K562 (cell line): ENCODE results near the gene RBPMS2. TPM values are rescaled to one million over a fixed set of nuclear protein-coding genes. Genes with fewer than 3 reads are reported as not detected.

ENCODE experiments used
- ATAC-seq: fragments of 200-7000 bp; cut with Tn5 transposase; 3 replicates; pipeline ENCODE4 v1.9.1; 2020; ENCODE audit warnings: moderate library complexity
- BruUV-seq: library from RNA; stranded (reverse); fragments of 400-500 nt; replicated peaks from 2 replicates; lab custom pipeline; 2021; lab: Mats Ljungman, UMichigan
- CTCF ChIA-PET: fragments of 300-600 bp; formaldehyde crosslinking; extraction: SDS; loops from one replicate; lab custom pipeline; 2021; ENCODE audit warnings: low intra/inter-chr PET ratio; lab: Yijun Ruan, JAX
- POLR2A ChIA-PET: fragments of 300-600, 350-650 bp; sonication (Branson Sonifier 250); formaldehyde crosslinking; extraction: SDS; loops from one replicate; lab custom pipeline; 2021; ENCODE audit warnings: antibody characterized with exemption, inconsistent platforms; lab: Yijun Ruan, JAX
- DNase-seq, 4 experiments: peaks; one replicate each; pipeline versions ENCODE4 v3.0.0 to v3.0.0-alpha.2; 2011 to 2018; ENCODE audit warnings: low spot score in 3 of 4, mixed read lengths in 3 of 4; ENCODE audit errors: extremely low read depth in 1 of 4
- FAIRE-seq: peaks from 2 replicates; lab custom pipeline; 2011; peaks lifted over from hg19 to GRCh38; lab: Jason Lieb, UNC
- H2AFZ ChIP-seq: 2 replicates; pipeline ENCODE4 v1.6.0; 2011; ENCODE audit warnings: low read depth, low read length, control low read depth, inconsistent platforms
- H3K27ac ChIP-seq: fragments of 200-600 bp; 3 replicates; pipeline ENCODE4 v1.8.0; 2011; ENCODE audit warnings: low read depth, mild to moderate bottlenecking, control low read depth, inconsistent platforms, low read length, moderate library complexity, mixed read lengths; ENCODE audit errors: extremely low read depth
- H3K27me3 ChIP-seq, 2 experiments: fragments of 300-600 bp in 1 of 2; 2 replicates in 1 of 2; 3 replicates in 1 of 2; pipeline versions ENCODE4 v1.6.0 to v1.8.0; 2011; ENCODE audit warnings: inconsistent platforms in 2 of 2, low read length in 2 of 2, mild to moderate bottlenecking in 1 of 2, mixed read lengths in 1 of 2, moderate library complexity in 1 of 2; ENCODE audit not compliant: control insufficient read depth in 2 of 2, insufficient read depth in 2 of 2
- H3K36me3 ChIP-seq: fragments of 300-600 bp; 3 replicates; pipeline ENCODE4 v1.8.0; 2011; ENCODE audit warnings: mild to moderate bottlenecking, low read length, inconsistent platforms; ENCODE audit not compliant: control insufficient read depth, insufficient read depth
- H3K4me1 ChIP-seq, 2 experiments: fragments of 200-600 bp in 1 of 2; replicated peaks in 1 of 2; 2 replicates in 1 of 2; 3 replicates in 1 of 2; pipeline versions ENCODE4 v1.5.1 to v1.8.0; 2011; ENCODE audit warnings: inconsistent platforms in 2 of 2, low read length in 2 of 2, mild to moderate bottlenecking in 1 of 2, mixed read lengths in 1 of 2, moderate library complexity in 1 of 2; ENCODE audit not compliant: control insufficient read depth in 2 of 2, insufficient read depth in 2 of 2
- H3K4me2 ChIP-seq: 2 replicates; pipeline ENCODE4 v1.6.1; 2011; ENCODE audit warnings: low read length, control low read depth, inconsistent platforms, mixed read lengths; ENCODE audit not compliant: insufficient read depth
- H3K4me3 ChIP-seq: fragments of 200-600 bp; sonication (generic), shearing (Covaris generic); 2 replicates; pipeline ENCODE4 v1.5.1; 2016; ENCODE audit warnings: control low read depth, inconsistent platforms
- H3K79me2 ChIP-seq: fragments of 200-600 bp; 3 replicates; pipeline ENCODE4 v1.8.0; 2011; ENCODE audit warnings: low read length, inconsistent platforms; ENCODE audit not compliant: control insufficient read depth, insufficient read depth
- H3K9ac ChIP-seq, 2 experiments: 2 replicates each; pipeline versions ENCODE4 v1.6.0 to v1.6.1; 2011; ENCODE audit warnings: low read depth in 2 of 2, low read length in 2 of 2, control low read depth in 1 of 2, inconsistent platforms in 1 of 2, mild to moderate bottlenecking in 1 of 2, mixed read lengths in 1 of 2; ENCODE audit not compliant: insufficient read depth in 1 of 2
- H3K9me1 ChIP-seq: one replicate; pipeline ENCODE4 v1.6.0; 2011; ENCODE audit warnings: inconsistent platforms, mild to moderate bottlenecking, low read length, moderate library complexity; ENCODE audit not compliant: control insufficient read depth, insufficient read depth
- H3K9me3 ChIP-seq: replicated peaks from 2 replicates; pipeline ENCODE4 v1.5.1; 2011; ENCODE audit warnings: low read depth, low read length, inconsistent platforms; ENCODE audit not compliant: control insufficient read depth, insufficient read depth
- H4K20me1 ChIP-seq: replicated peaks from 2 replicates; pipeline ENCODE4 v1.6.1; 2011; ENCODE audit warnings: low read length, inconsistent platforms, mixed read lengths; ENCODE audit not compliant: control insufficient read depth, insufficient read depth
- PCBP2 ChIP-seq: fragments of 200-400 bp; formaldehyde crosslinking; IDR thresholded peaks from 2 replicates; pipeline ENCODE4 v1.6.1; 2018; ENCODE audit warnings: low read length, low read depth, mild to moderate bottlenecking, moderate library complexity; ENCODE audit not compliant: poor library complexity, severe bottlenecking
- SREBF2 ChIP-seq: sonication (generic); formaldehyde crosslinking; IDR thresholded peaks from 2 replicates; pipeline ENCODE4 v1.4.0; 2020; ENCODE audit warnings: mild to moderate bottlenecking, missing genetic modification reagents
- ZFP36 ChIP-seq: fragments of 150-350 bp; IDR thresholded peaks from 2 replicates; pipeline ENCODE4 v1.6.1; 2018; ENCODE audit warnings: low read length, low read depth; ENCODE audit not compliant: partially characterized antibody
- ZKSCAN1 ChIP-seq: fragments of 150-350 bp; IDR thresholded peaks from 2 replicates; pipeline ENCODE4 v1.6.1; 2016; ENCODE audit warnings: low read depth, low read length
- ZNF143 ChIP-seq: sonication (generic); formaldehyde crosslinking; IDR thresholded peaks from 2 replicates; pipeline ENCODE4 v1.9.0; 2022; ENCODE audit warnings: mild to moderate bottlenecking, missing genetic modification reagents
- ZNF384 ChIP-seq: IDR thresholded peaks from 2 replicates; pipeline ENCODE4 v1.6.1; 2012; ENCODE audit warnings: low read depth, low read length, improper control_type of control experiment
- ZSCAN32 ChIP-seq: fragments of 450-650 bp; formaldehyde crosslinking; IDR thresholded peaks from 2 replicates; pipeline ENCODE4 v1.4.0; 2020; ENCODE audit warnings: mild to moderate bottlenecking, moderate library complexity
- WGBS: fragments of 100-300 bp; shearing (Covaris generic); methylation state at CpG from one replicate; pipeline ENCODE4 v1.1.6; 2016; ENCODE audit warnings: low coverage, mixed read lengths; ENCODE audit not compliant: insufficient coverage; ENCODE audit errors: missing lambda C conversion rate; 5-methylcytosine and 5-hydroxymethylcytosine counted together
- in situ Hi-C: fragments of 300-500 bp; cut with MboI; formaldehyde crosslinking; loops from 4 replicates; pipeline ENCODE4 v1.15.0; 2018; ENCODE audit warnings: inconsistent platforms, mixed read lengths
- intact Hi-C: fragments of 100-400 bp; cut with micrococcal nuclease; formaldehyde crosslinking; loops from 2 replicates; pipeline ENCODE4 v1.14.2; 2022
- polyA plus RNA-seq, 8 experiments: library from polyadenylated mRNA; depleted of rRNA in 4 of 8; stranded (reverse) in 5 of 8; unstranded in 3 of 8; fragments of >200 nt; fragmentation: Nextera tagmentation in 2 of 8; fragmentation: Illumina TruSeq in 1 of 8; extraction: Ambion mirVana in 2 of 8; extraction: Trizol in 1 of 8; gene quantifications; 2 replicates each; pipeline versions ENCODE4 v1.2.1 to v1.2.3, GENCODE V29; 2011 to 2014; ENCODE audit warnings: inconsistent platforms in 1 of 8, missing spikeins in 1 of 8
- total RNA-seq, 7 experiments: library from RNA; depleted of rRNA in 6 of 7; stranded (reverse); fragments of >200 nt in 6 of 7; fragmentation: Illumina TruSeq in 2 of 7; extraction: Trizol in 2 of 7; gene quantifications; 2 replicates each; pipeline versions ENCODE4 v1.2.1 to v1.2.3, GENCODE V29; 2011 to 2021; ENCODE audit warnings: low replicate concordance in 1 of 7

Gene RBPMS2
- total and polyA plus RNA-seq, 9 of the 15 experiments (the other 6 are each of a cell fraction or from before 2014, with no cell fraction given), result 0.11 to 2.6 (median 0.37) TPM; not detected in 1

- intact Hi-C loops (no loop called here), in situ Hi-C loops (no loop called here)
- no peak for DNase-seq
- FAIRE-seq, result no peak
- Histone ChIP-seq H3K4me3 (no peak overlapping the region), H3K79me2 (no peaks in the 10 kb centered on the region), H3K27ac (no peak overlapping the region), H3K4me2 (no peak overlapping the region), H3K36me3 (no peaks in the 10 kb centered on the region), H3K4me1 (peaks cover 0 to 25% of the 10 kb centered on the region in 2 experiments; a peak in 2 of 5 replicates), H3K27me3 (peaks cover 14 to 42% of the 10 kb centered on the region in 2 experiments; a peak in 4 of 5 replicates), H3K9ac (no peak overlapping the region), H3K9me3 (no peaks in the 10 kb centered on the region), H4K20me1 (peaks cover 3% of the 10 kb centered on the region; the same call in 1 of the 2 replicates)
- CTCF ChIA-PET, result no interaction called here
- POLR2A ChIA-PET, result no interaction called here
- ATAC-seq, result no peak
- no TSS peak for BruUV-seq
- 0% methylated on average over 2 of the region's 2 CpGs for WGBS
- TF ChIP-seq ZKSCAN1 (no peak), ZFP36 (no peak), ZNF384 (no peak), SREBF2 (CRISPR knock-in tag) (no peak), ZSCAN32 (CRISPR knock-in tag) (no peak), PCBP2 (no peak), ZNF143 (no peak)
- TF ChIP-seq, all 486 proteins: peak for 0
- H3K9me1 ChIP-seq, result no peaks in the 10 kb centered on the region
- no peak overlapping the region for H2AFZ ChIP-seq
These were observed 3.6 kb upstream of the RBPMS2 start for GRCh38 chr15:64779024-64779423.
